Small intestine (tissue), 7 donors: Measurements from ENCODE around the gene PFDN2. TPM values are rescaled to one million over a fixed set of nuclear protein-coding genes. Genes with fewer than 3 reads are reported as not detected.

Experiments
- DNase-seq, 2 donors: peaks; one replicate each; pipeline versions ENCODE4 v3.0.0 to v3.0.0-alpha.2; 2013
- FAIRE-seq: peaks from 2 replicates; lab custom pipeline; 2012; peaks lifted over from hg19 to GRCh38; lab: Jason Lieb, UNC
- H3K27ac ChIP-seq, 3 donors: one replicate each; pipeline ENCODE4 v1.5.1; 2013; ENCODE audit warnings: low read length in 2 of 3, mild to moderate bottlenecking in 2 of 3, control low read depth in 1 of 3, inconsistent platforms in 1 of 3, low read depth in 1 of 3, moderate library complexity in 1 of 3
- H3K27me3 ChIP-seq, 3 donors: one replicate each; pipeline ENCODE4 v1.6.1; 2013; ENCODE audit warnings: low read length in 3 of 3, inconsistent platforms in 1 of 3; ENCODE audit not compliant: control insufficient read depth in 3 of 3, insufficient read depth in 3 of 3
- H3K36me3 ChIP-seq, 3 donors: one replicate each; pipeline ENCODE4 v1.6.1; 2013; ENCODE audit warnings: low read length in 3 of 3, inconsistent platforms in 1 of 3, low read depth in 1 of 3, mild to moderate bottlenecking in 1 of 3, moderate library complexity in 1 of 3; ENCODE audit not compliant: control insufficient read depth in 3 of 3, insufficient read depth in 2 of 3
- H3K4me1 ChIP-seq, 3 donors: one replicate each; pipeline ENCODE4 v1.6.1; 2013; ENCODE audit warnings: low read length in 2 of 3, inconsistent platforms in 1 of 3, low read depth in 1 of 3, mild to moderate bottlenecking in 1 of 3, moderate library complexity in 1 of 3; ENCODE audit not compliant: control insufficient read depth in 3 of 3, insufficient read depth in 2 of 3
- H3K4me3 ChIP-seq, 3 donors: one replicate each; pipeline ENCODE4 v1.5.1; 2013; ENCODE audit warnings: low read length in 3 of 3, control low read depth in 1 of 3, inconsistent platforms in 1 of 3, low read depth in 1 of 3, mild to moderate bottlenecking in 1 of 3, moderate library complexity in 1 of 3
- H3K9me3 ChIP-seq, 2 donors: one replicate each; pipeline ENCODE4 v1.6.1; 2013; ENCODE audit warnings: low read depth in 1 of 2, low read length in 1 of 2; ENCODE audit not compliant: control insufficient read depth in 2 of 2, insufficient read depth in 1 of 2
- WGBS, 3 donors: extraction: QIAGEN DNeasy Blood & Tissue Kit; methylation state at CpG; one replicate each; pipeline ENCODE4 v1.1.7; 2013; 5-methylcytosine and 5-hydroxymethylcytosine counted together
- polyA plus RNA-seq, 4 donors: library from polyadenylated mRNA; stranded (reverse) in 3 of 4; unstranded in 1 of 4; fragments of 200-250 nt in 3 of 4; fragments of 120-200 nt in 1 of 4; gene quantifications; one replicate each; pipeline versions ENCODE4 v1.2.1 to v1.2.3, GENCODE V29; 2013
- donor health status: healthy with polysubstance abuse.
- donor health status: control.
- donor health status: control.
- donor health status: Bipolar disorder and iron deficiency.
- donor health status: healthy.

The PFDN2 gene
- polyA plus RNA-seq, 4 donors: 62.8 to 130 (median 106) TPM

- WGBS, 3 donors: 71 to 87% (median 87%) methylated on average over 7 of the region's 7 CpGs
- no peak for FAIRE-seq
Measured at GRCh38 chr1:161054805-161055204, 63.0 kb downstream of the PFDN2 start.

DNA sequence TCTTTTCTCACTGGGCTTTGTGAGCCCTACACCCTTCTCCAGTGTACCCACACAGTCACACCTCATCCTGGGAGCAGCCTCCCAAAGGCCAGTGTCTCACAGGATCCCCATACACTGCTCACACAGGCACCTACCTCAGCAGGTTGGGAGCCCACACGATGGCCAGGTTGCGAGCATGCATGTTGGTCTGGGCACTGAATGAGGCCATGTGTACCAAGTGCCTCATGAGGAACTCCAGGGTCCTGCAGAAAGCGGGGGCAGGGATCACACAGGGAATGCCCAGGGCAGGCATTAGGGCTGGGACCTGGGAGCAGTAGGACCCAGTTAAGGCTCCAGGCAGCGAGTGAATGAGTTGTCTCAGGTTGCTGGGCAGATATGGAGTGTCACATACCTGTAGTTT, 63.6 kb downstream of the PFDN2 start:
- Histone ChIP-seq H3K27ac (no peak overlapping the region), H3K4me1 (peaks cover 0 to 3% (median 0%) of the 10 kb centered on the region in 3 donors), H3K9me3 (peaks cover 0 to 5% of the 10 kb centered on the region in 2 donors), H3K36me3 (peaks cover 0 to 2% (median 0%) of the 10 kb centered on the region in 3 donors), H3K4me3 (no peak overlapping the region), H3K27me3 (peaks cover 0 to 5% (median 3%) of the 10 kb centered on the region in 3 donors)
- no peak for FAIRE-seq
- no peak for DNase-seq
- WGBS, 3 donors: 88 to 93% (median 88%) methylated on average over 4 of the region's 4 CpGs

More at GRCh38 chr1:161054805-161055204, 63.0 kb downstream of the PFDN2 start:
- no peak for DNase-seq
- Histone ChIP-seq H3K27me3 (peaks cover 0 to 5% (median 3%) of the 10 kb centered on the region in 3 donors), H3K27ac (no peak overlapping the region), H3K4me3 (no peak overlapping the region), H3K36me3 (peaks cover 0 to 2% (median 0%) of the 10 kb centered on the region in 3 donors), H3K9me3 (no peaks in the 10 kb centered on the region), H3K4me1 (peaks cover 0 to 3% (median 0%) of the 10 kb centered on the region in 3 donors)

- DNase-seq (no peak), FAIRE-seq (no peak)
- no peak overlapping the region for H3K27ac ChIP-seq
- H3K36me3 ChIP-seq: peaks cover 0 to 2% (median 0%) of the 10 kb centered on the region in 3 donors
- peaks cover 0 to 3% (median 0%) of the 10 kb centered on the region in 3 donors for H3K4me1 ChIP-seq
- H3K4me3 ChIP-seq: no peak overlapping the region
- WGBS, 3 donors: 79 to 96% (median 93%) methylated on average over 3 of the region's 3 CpGs
- peaks cover 0 to 17% of the 10 kb centered on the region in 2 donors for H3K9me3 ChIP-seq
- H3K27me3 ChIP-seq: peaks cover 0 to 6% (median 3%) of the 10 kb centered on the region in 3 donors
Measured at GRCh38 chr1:161052899-161053298, 64.9 kb downstream of the PFDN2 start.

- Histone ChIP-seq H3K36me3 (peaks cover 0 to 2% (median 0%) of the 10 kb centered on the region in 3 donors), H3K27me3 (peaks cover 0 to 6% (median 3%) of the 10 kb centered on the region in 3 donors), H3K27ac (no peak overlapping the region), H3K4me1 (peaks cover 0 to 4% (median 3%) of the 10 kb centered on the region in 3 donors), H3K4me3 (no peak overlapping the region), H3K9me3 (peaks cover 0 to 29% of the 10 kb centered on the region in 2 donors)
- FAIRE-seq (no peak), DNase-seq (no peak)
- 90 to 94% (median 92%) methylated on average over 10 of the region's 10 CpGs for WGBS, 3 donors
Measured at GRCh38 chr1:161051219-161051618, 66.6 kb downstream of the PFDN2 start.

Other genes with a start within 250 kb of the PFDN2 start
- 100 to 1,000 TPM in 2 of 4 donors, 10 to 100 TPM in 2; 21.6 to 230 (median 95.8) TPM for gene ITLN1, start 232.9 kb downstream of the PFDN2 start, polyA plus RNA-seq
- 100 to 1,000 TPM in 1 of 4 donors, 10 to 100 TPM in 2, 1 to 10 TPM in 1; 1.7 to 318 (median 62.0) TPM for gene ITLN2, start 163.2 kb downstream of the PFDN2 start, polyA plus RNA-seq
- gene F11R, start 96.9 kb downstream of the PFDN2 start, polyA plus RNA-seq: 100 to 1,000 TPM in 1 of 4 donors, 10 to 100 TPM in 3; 30.2 to 188 (median 55.7) TPM
- 100 to 1,000 TPM in 2 of 4 donors, 10 to 100 TPM in 2; 65.8 to 185 (median 97.8) TPM for gene TSTD1, start 79.1 kb downstream of the PFDN2 start, polyA plus RNA-seq
- gene USF1, start 72.1 kb downstream of the PFDN2 start, polyA plus RNA-seq: 100 to 1,000 TPM in 2 of 4 donors, 10 to 100 TPM in 2; 48.2 to 123 (median 84.8) TPM
- gene ARHGAP30, start 48.1 kb downstream of the PFDN2 start, polyA plus RNA-seq: 1 to 10 TPM; 2.2 to 5.8 (median 5.2) TPM
- gene NECTIN4, start 28.5 kb downstream of the PFDN2 start, polyA plus RNA-seq: 1 to 10 TPM in 1 of 4 donors, under 1 TPM in 2, not detected in 1; 0.22 to 1.0 (median 0.93) TPM
- 1 to 10 TPM; 1.8 to 5.8 (median 3.0) TPM for gene KLHDC9, start 19.7 kb downstream of the PFDN2 start, polyA plus RNA-seq
- 100 to 1,000 TPM in 1 of 4 donors, 10 to 100 TPM in 3; 51.3 to 131 (median 83.2) TPM for gene NIT1, start 68 bp upstream of the PFDN2 start, polyA plus RNA-seq
- gene DEDD, start 14.6 kb upstream of the PFDN2 start, polyA plus RNA-seq: 10 to 100 TPM; 22.7 to 31.8 (median 24.6) TPM
- gene UFC1, start 35.9 kb upstream of the PFDN2 start, polyA plus RNA-seq: 100 to 1,000 TPM; 137 to 193 (median 167) TPM
- gene USP21, start 41.5 kb upstream of the PFDN2 start, polyA plus RNA-seq: 10 to 100 TPM; 15.4 to 30.8 (median 17.9) TPM
- gene PPOX, start 48.4 kb upstream of the PFDN2 start, polyA plus RNA-seq: 10 to 100 TPM; 12.6 to 51.9 (median 18.9) TPM
- gene B4GALT3, start 59.5 kb upstream of the PFDN2 start, polyA plus RNA-seq: 10 to 100 TPM; 16.5 to 38.0 (median 29.7) TPM
- 1 to 10 TPM in 2 of 4 donors, under 1 TPM in 2; under 0.01 to 7.9 (median 0.78) TPM for gene ADAMTS4, start 81.0 kb upstream of the PFDN2 start, polyA plus RNA-seq
- 100 to 1,000 TPM; 113 to 170 (median 121) TPM for gene NDUFS2, start 84.3 kb upstream of the PFDN2 start, polyA plus RNA-seq
- 10 to 100 TPM; 11.6 to 79.8 (median 41.8) TPM for gene FCER1G, start 97.3 kb upstream of the PFDN2 start, polyA plus RNA-seq
- gene APOA2, start 105.6 kb upstream of the PFDN2 start, polyA plus RNA-seq: 10 to 100 TPM in 1 of 4 donors, 1 to 10 TPM in 1, under 1 TPM in 1, not detected in 1; 0.42 to 77.6 (median 3.2) TPM
- 10 to 100 TPM; 12.4 to 32.9 (median 22.1) TPM for gene TOMM40L, start 108.0 kb upstream of the PFDN2 start, polyA plus RNA-seq
- gene NR1I3, start 120.2 kb upstream of the PFDN2 start, polyA plus RNA-seq: 10 to 100 TPM in 1 of 4 donors, 1 to 10 TPM in 2, under 1 TPM in 1; 0.28 to 13.3 (median 6.4) TPM
- 1 to 10 TPM in 2 of 4 donors, not detected in 2; 2.0 to 2.9 TPM for gene PCP4L1, start 140.7 kb upstream of the PFDN2 start, polyA plus RNA-seq
- 1 to 10 TPM in 2 of 4 donors, under 1 TPM in 2; 0.27 to 4.0 (median 2.1) TPM for gene MPZ, start 191.9 kb upstream of the PFDN2 start, polyA plus RNA-seq
- 100 to 1,000 TPM; 175 to 262 (median 211) TPM for gene SDHC, start 196.3 kb upstream of the PFDN2 start, polyA plus RNA-seq
- under 1 TPM in 1 of 4 donors, not detected in 3; 0.21 TPM for gene CFAP126, start 249.8 kb upstream of the PFDN2 start, polyA plus RNA-seq